Calu3 (cell line): ENCODE results near the gene SND1. TPM values are rescaled to one million over a fixed set of nuclear protein-coding genes. Genes with fewer than 3 reads are reported as not detected.

Experiments used
- BruUV-seq: library from RNA; stranded (reverse); fragments of 400-500 nt; replicated peaks from 2 replicates; lab custom pipeline; 2021; lab: Mats Ljungman, UMichigan
- CTCF ChIA-PET: fragments of 300-600 bp; sonication (Branson Sonifier 250); formaldehyde crosslinking; loops from one replicate; lab custom pipeline; 2022; ENCODE audit warnings: antibody characterized with exemption; lab: Charles Lee
- DNase-seq: peaks from one replicate; pipeline ENCODE4 v3.0.0; 2022
- H3K27ac Mint-ChIP-seq: one replicate; pipeline ENCODE4 v1.8.0; 2022; ENCODE audit warnings: mixed read lengths; ENCODE audit not compliant: unreplicated experiment
- H3K27me3 Mint-ChIP-seq: one replicate; pipeline ENCODE4 v1.8.0; 2022; ENCODE audit warnings: mixed read lengths; ENCODE audit not compliant: unreplicated experiment
- H3K36me3 Mint-ChIP-seq: one replicate; pipeline ENCODE4 v1.8.0; 2022; ENCODE audit warnings: mild to moderate bottlenecking, moderate library complexity, mixed read lengths; ENCODE audit not compliant: insufficient read depth, unreplicated experiment
- H3K4me1 Mint-ChIP-seq: one replicate; pipeline ENCODE4 v1.8.0; 2022; ENCODE audit warnings: mild to moderate bottlenecking, low read depth, mixed read lengths; ENCODE audit not compliant: unreplicated experiment
- H3K4me3 Mint-ChIP-seq: one replicate; pipeline ENCODE4 v1.8.0; 2022; ENCODE audit warnings: mild to moderate bottlenecking, low read depth, moderate library complexity, mixed read lengths; ENCODE audit not compliant: unreplicated experiment
- H3K9me3 Mint-ChIP-seq: one replicate; pipeline ENCODE4 v1.8.0; 2022; ENCODE audit warnings: low read depth, mixed read lengths; ENCODE audit not compliant: unreplicated experiment
- intact Hi-C: fragments of 100-400 bp; cut with micrococcal nuclease; formaldehyde crosslinking; loops from one replicate; pipeline ENCODE4 v1.10.0; 2022; ENCODE audit not compliant: unreplicated experiment
- total RNA-seq: library from RNA; stranded (reverse); gene quantifications from 2 replicates; pipeline ENCODE4 v1.2.3, GENCODE V29; 2022
- TF ChIP-seq, protein P1 (sequence below): fragments of 200-600 bp; IDR thresholded peaks from one replicate; pipeline ENCODE4 v1.8.0; 2022; ENCODE audit warnings: antibody characterized with exemption; ENCODE audit not compliant: unreplicated experiment

The SND1 gene
- total RNA-seq, 1 experiment from 2014 or later = 205 TPM

DNA sequence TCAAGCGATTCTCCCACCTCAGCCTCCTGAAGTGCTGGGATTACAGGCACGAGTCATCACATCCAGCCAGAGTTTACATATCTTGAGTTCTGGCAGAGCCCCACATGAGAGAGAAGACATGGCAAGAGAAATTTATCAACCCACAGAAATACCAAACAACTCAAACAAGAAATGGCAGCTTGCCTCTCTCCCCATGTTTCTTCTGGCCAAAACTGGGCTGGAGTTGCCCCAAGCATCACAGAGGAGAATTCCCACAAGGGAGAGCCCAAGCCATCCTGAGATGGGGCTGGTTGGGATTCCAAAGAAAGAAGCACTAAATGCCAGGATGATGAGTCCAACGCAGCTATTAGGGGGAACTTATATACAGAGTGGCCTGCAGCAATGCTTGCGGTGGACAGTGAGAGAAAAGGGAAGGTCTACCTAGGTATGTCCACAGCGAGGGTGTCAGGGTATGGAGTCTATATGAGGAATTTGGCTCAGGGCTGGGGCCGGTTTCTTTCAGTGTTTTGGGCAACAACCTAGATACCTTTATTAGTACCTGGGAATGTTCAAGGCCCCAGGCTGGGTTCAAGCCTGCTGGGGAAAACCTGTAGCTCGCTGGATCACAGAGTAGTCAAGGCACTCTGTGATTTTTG lies 19.6 kb upstream of the SND1 start:
- Mint-ChIP-seq H3K27ac (no peak overlapping the region), H3K36me3 (no peaks in the 10 kb centered on the region), H3K9me3 (no peaks in the 10 kb centered on the region), H3K4me3 (no peak overlapping the region), H3K4me1 (no peaks in the 10 kb centered on the region), H3K27me3 (peaks cover 60% of the 10 kb centered on the region)
- DNase-seq = no peak
- intact Hi-C loops = no loop called here
- CTCF ChIA-PET = no interaction called here
- no TSS peak for BruUV-seq
- TF ChIP-seq, protein P1, sequence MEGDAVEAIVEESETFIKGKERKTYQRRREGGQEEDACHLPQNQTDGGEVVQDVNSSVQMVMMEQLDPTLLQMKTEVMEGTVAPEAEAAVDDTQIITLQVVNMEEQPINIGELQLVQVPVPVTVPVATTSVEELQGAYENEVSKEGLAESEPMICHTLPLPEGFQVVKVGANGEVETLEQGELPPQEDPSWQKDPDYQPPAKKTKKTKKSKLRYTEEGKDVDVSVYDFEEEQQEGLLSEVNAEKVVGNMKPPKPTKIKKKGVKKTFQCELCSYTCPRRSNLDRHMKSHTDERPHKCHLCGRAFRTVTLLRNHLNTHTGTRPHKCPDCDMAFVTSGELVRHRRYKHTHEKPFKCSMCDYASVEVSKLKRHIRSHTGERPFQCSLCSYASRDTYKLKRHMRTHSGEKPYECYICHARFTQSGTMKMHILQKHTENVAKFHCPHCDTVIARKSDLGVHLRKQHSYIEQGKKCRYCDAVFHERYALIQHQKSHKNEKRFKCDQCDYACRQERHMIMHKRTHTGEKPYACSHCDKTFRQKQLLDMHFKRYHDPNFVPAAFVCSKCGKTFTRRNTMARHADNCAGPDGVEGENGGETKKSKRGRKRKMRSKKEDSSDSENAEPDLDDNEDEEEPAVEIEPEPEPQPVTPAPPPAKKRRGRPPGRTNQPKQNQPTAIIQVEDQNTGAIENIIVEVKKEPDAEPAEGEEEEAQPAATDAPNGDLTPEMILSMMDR = no peak

DNA sequence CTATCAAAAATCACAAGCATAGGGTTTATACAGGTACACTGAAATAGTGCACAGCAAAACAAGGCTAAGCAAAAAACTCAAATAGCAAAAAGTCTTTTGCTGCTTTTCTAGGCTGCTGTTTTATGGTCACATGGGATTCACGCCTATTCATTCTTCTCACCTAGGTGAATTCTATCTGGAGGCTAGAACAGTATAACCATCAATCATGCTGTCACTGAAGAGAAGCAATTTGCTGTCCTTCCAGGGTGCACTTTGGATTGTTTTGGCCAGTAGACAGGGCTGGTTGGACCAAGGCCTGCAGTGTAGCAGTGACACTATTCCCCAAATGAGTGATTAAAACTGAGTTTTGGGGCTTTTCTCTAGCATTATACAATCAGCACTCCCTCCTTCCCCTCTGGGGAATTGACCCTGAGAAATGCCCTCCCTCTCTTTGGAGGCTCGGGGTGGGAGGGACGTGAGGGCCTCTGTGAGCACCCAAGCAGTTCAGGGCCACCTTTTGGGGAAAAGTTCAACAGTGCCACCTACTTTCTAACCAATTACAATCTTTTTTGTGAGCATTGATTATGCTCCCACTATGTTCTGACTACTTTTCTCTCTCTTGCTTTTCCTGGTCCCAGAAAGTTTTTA lies 16.2 kb upstream of the SND1 start:
- no peaks in the 10 kb centered on the region for H3K9me3 Mint-ChIP-seq
- TF ChIP-seq, protein P1 = no peak
- peaks cover 84% of the 10 kb centered on the region for H3K27me3 Mint-ChIP-seq
- intact Hi-C loops = no loop called here
- BruUV-seq = no TSS peak
- no peak overlapping the region for H3K4me3 Mint-ChIP-seq
- no peak for DNase-seq
- no peak overlapping the region for H3K27ac Mint-ChIP-seq
- CTCF ChIA-PET = no interaction called here
- H3K4me1 Mint-ChIP-seq = no peaks in the 10 kb centered on the region
- H3K36me3 Mint-ChIP-seq = no peaks in the 10 kb centered on the region

DNA sequence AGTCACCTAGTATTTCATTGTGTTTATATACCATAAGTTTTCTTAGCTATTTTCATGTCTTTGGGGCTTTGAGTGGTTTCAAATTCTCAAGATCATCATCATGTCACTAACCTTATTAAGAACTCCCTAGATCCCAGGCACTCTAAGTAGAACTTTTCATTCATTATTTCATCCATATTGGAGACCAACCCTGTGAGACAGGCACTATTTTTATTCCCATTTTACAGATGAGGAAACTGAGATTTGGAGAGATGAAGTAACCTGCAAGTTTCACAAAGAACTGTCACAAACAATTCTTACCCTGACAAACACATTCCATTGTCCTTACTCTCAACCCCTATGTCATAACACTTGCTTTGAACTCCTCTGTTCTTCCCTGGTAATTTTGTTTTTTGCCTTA lies 13.8 kb upstream of the SND1 start:
- H3K27ac Mint-ChIP-seq = no peak overlapping the region
- CTCF ChIA-PET = no interaction called here
- intact Hi-C loops = no loop called here
- no peak for DNase-seq
- BruUV-seq = no TSS peak
- peaks cover 6% of the 10 kb centered on the region for H3K36me3 Mint-ChIP-seq
- H3K4me1 Mint-ChIP-seq = peaks cover 9% of the 10 kb centered on the region
- H3K27me3 Mint-ChIP-seq = peaks cover 64% of the 10 kb centered on the region
- H3K4me3 Mint-ChIP-seq = no peak overlapping the region
- TF ChIP-seq, protein P1 = no peak
- H3K9me3 Mint-ChIP-seq = no peaks in the 10 kb centered on the region

DNA sequence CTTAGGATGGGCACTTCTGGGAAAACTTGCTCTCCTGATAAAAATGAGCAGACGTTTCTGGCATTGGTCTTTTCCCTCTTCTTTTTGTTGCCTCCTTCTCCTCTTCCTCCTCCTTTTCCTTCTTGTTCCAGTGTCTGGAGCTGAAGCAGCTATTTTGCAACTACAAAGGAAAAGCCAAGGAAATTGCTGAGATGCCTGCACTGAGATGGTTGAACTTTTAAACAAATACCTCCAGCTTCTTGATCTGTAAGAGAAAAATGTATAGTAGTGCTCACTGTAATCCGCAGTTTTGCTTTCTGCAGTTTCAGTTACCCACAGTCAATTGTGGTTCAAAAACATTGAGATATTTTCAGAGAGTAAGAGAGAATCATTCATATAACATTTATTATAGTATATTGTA lies 7.5 kb upstream of the SND1 start:
- DNase-seq = no peak
- no peaks in the 10 kb centered on the region for H3K9me3 Mint-ChIP-seq
- BruUV-seq = no TSS peak
- H3K27me3 Mint-ChIP-seq = peaks cover 7% of the 10 kb centered on the region
- TF ChIP-seq, protein P1 = no peak
- no peak overlapping the region for H3K4me3 Mint-ChIP-seq
- no peak overlapping the region for H3K27ac Mint-ChIP-seq
- intact Hi-C loops = no loop called here
- peaks cover 6% of the 10 kb centered on the region for H3K36me3 Mint-ChIP-seq
- peaks cover 9% of the 10 kb centered on the region for H3K4me1 Mint-ChIP-seq
- CTCF ChIA-PET = interaction anchor here (0.5 kb wide), 1 partner anchor 220 kb away, joined by 3 read pairs; no protein-coding TSS in a partner anchor
